Globus pallidus (tissue), 1 donor: ENCODE measurements around the gene ZNF248.

Source experiments
- DNase-seq: peaks from one replicate; pipeline ENCODE4 v3.0.0-alpha.2; 2015; ENCODE audit warnings: low spot score

Gene ZNF248

GRCh38 chr10:37821237-37821636 lies 36.2 kb downstream of the ZNF248 start:
- no peak for DNase-seq

GRCh38 chr10:37819797-37820196 lies 37.6 kb downstream of the ZNF248 start:
- DNase-seq, result no peak

DNA sequence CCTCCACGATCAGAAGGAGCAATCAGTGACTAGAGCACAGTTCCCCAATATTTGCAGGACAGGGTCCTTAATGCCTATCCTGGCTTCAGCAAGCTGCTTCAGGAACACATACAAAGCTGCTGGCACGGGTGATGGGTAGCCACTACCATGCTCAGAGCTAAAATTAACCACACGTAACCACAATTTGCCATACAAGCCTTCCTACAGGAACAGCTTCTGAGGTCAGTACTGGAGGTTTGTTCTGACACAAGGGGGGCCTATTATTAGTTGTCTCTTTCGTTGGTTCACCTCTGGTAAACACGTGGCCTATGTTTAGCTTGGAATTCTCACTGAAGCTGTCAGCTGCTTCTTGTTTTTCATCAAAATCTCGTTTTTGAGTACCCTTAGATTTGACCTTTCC lies 41.1 kb downstream of the ZNF248 start:
- no peak for DNase-seq

GRCh38 chr10:37813763-37814162 lies 43.6 kb downstream of the ZNF248 start:
- no peak for DNase-seq

DNA sequence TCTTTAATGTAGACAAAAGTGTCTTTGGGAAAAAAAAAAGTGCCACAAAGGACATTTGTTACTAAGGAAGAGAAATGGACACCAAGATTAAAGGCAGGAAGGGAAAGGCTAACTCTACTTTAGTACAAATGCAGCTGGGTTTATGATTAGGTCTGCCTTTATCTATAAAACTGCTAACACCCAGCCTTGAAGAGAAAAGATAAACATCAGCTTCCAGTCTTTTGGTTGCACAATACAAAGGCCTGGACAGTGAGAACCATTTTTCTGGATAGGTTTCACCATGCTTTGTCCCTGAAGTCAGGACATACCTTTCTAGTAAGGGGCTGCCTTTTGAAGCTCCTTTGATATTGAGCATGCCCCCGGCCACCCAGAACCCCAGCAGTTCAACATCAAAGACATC lies 45.1 kb downstream of the ZNF248 start:
- no peak for DNase-seq

GRCh38 chr10:37803269-37803668 lies 54.1 kb downstream of the ZNF248 start:
- DNase-seq, result no peak

DNA sequence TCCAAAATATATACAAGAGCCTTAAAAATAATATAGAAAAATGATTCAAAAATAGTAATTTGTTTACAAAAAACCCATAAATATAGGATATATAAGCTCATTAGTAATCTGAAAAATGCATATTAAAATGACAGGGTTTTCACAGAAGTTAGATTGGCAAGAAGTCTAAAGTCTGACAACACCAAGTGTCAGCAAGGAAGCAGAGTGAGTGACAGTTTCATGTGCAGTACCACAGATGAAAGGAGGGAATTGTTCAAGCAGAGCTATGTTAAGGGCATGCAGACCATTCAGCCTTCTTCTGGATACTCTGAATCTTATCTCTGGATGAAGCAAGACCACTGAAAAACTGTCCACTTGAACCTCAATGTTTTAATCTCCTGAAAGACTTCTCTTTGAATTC lies 55.9 kb downstream of the ZNF248 start:
- no peak for DNase-seq

DNA sequence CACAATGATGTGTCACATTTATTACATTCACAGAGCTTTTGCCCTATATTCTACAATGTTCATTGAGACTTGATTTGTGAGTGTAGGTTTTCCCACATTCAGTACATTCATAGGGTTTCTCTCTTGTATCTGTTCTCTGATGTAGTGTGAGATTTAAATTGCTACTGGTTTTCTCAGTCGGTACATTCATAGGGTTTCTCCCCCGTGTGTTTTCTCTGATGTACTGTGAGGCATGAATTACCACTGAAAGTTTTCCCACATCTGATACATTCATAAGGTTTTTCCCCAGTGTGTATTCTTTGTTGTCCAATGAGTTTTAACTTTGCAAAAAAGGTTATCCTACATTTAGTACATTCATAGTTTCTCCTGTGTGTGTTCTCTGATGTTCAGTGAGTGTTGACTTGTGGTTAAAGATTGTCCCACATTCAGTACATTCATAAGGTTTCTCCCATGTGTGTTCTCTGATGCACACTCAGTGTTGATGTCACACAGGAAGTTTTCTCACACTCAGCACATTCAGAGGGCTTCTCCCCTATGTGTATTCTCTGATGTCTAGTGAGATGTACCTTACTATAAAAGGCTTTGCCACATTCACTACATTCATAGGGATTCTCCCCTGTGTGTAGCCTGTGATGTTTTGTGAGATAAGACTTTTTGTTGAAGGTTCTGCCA lies 63.0 kb downstream of the ZNF248 start:
- no peak for DNase-seq

- DNase-seq, result no peak
Measured at GRCh38 chr10:37789590-37789989, 67.8 kb downstream of the ZNF248 start.

DNA sequence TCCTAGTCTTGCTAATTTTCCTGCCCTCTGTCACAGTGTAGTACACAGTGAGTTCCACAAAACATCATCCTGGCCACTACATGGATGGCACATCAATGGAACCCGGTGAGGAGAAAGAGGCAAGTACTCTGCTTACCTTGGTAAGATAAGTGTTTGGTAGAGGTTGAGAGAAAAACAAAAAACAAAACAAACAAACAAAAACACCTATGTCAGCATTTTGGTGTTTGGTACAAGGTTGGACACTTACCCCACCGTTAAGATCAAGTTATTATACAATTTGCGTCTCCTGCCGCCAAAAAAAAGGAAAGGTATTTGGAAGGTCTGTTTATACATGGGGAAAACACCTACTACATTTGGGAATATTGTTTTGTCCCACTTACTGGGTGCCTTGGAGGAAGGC lies 72.7 kb downstream of the ZNF248 start:
- no peak for DNase-seq

GRCh38 chr10:37780536-37780935 lies 76.9 kb downstream of the ZNF248 start:
- no peak for DNase-seq

DNA sequence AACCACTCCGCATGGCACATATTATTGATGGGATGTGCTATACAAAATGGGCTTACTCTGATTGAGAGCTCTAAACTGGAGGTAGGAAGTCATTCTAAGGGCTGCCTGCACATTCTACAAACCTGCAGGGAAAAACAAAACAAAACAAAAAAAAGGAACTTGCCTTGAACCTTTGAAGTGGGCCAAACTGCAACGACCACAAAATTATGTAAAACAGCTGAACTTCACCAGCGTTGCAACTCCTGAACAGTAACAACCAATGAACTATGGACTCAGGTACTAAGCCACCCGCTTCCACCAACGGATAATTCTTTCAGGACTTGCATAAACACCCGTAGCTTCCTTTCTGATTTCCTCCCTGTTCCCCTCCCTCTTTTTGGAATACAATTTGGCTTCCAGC lies 80.4 kb downstream of the ZNF248 start:
- no peak for DNase-seq

DNA sequence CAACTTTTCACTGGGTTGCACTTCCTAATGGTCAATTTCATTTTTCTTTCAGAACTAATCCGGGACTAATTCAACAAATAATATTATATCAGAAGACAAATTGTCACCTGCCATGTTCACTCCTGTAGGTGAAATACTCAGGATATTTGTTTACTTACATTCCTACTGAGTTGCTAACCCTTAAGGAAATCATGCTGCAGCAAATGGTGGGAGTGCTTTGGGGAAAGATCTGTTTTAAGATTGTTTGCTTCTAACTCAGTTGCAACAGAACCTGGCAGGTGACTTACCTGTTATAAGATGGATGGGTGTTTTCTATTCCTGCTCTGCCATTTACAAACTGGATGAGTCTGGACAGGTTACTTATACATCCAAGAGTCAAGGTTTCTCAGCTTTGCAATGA lies 81.8 kb downstream of the ZNF248 start:
- DNase-seq, result no peak

- no peak for DNase-seq
Measured at GRCh38 chr10:37774351-37774750, 83.1 kb downstream of the ZNF248 start.

DNA sequence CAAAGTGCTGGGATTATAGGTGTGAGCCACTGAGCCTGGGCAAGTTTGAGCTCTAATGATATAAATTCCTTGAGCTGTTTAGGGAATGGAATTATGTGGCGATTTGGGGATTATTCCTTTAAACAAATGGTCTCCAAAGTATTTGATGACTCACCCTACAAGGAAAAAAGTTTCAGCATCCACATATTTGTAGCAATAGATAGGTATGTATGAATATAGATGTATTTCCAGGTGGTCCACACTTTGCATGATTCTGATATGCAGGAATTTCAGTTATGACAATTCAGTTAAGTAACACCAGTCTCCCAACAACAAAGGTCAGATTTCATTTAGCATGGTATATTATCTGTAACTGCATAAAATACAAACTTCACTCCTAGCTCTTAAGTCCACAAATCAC lies 92.2 kb downstream of the ZNF248 start:
- DNase-seq, result no peak

DNA sequence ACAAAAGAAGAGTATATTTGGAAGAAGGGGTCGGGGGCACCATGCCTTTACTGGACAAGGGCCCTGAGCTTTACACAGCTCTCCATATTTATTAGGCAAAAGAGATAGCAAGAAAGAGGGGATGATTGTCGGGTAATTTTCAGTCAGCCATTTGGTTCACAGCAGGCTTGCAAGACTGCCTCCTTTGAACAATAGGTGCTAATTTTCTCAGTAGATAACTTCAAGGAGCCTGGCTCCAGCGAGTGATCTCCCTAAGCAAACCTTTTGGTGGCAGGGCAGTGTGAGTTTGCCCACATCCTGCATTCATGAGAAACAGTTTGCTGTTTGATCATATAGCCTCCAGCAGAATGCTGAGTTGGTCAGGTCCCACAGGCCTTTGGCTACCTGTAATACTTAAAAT lies 94.3 kb downstream of the ZNF248 start:
- DNase-seq, result no peak

GRCh38 chr10:37762287-37762686 lies 95.1 kb downstream of the ZNF248 start:
- no peak for DNase-seq

GRCh38 chr10:37760817-37761216 lies 96.6 kb downstream of the ZNF248 start:
- no peak for DNase-seq

DNA sequence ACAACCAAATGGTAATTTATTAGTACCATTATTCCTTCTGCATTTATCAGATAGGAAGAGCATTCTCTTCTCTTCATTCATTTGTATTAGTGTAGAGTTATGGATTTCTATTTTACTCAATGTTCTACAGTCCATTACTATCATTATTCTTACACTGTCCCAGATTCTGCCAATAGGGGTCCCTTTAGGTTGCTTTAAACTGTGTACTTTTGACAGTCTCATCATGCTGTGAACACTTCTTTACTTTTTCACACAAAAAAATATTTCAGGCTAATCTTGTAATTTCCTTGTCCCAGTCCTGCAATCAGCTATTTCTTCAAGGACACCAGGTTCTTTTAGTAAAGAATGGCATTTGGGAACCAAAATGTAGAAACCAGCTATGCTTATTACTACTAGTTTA lies 99.3 kb downstream of the ZNF248 start:
- no peak for DNase-seq

GRCh38 chr10:37754538-37755323 lies 102.7 kb downstream of the ZNF248 start:
- peak; percentile 17 for DNase-seq

GRCh38 chr10:37752334-37752875 lies 105.0 kb downstream of the ZNF248 start:
- DNase-seq, result no peak

- DNase-seq, result no peak
Measured at GRCh38 chr10:37748170-37748569, 109.2 kb downstream of the ZNF248 start.

- no peak for DNase-seq
Measured at GRCh38 chr10:37747081-37747480, 110.3 kb downstream of the ZNF248 start.

DNA sequence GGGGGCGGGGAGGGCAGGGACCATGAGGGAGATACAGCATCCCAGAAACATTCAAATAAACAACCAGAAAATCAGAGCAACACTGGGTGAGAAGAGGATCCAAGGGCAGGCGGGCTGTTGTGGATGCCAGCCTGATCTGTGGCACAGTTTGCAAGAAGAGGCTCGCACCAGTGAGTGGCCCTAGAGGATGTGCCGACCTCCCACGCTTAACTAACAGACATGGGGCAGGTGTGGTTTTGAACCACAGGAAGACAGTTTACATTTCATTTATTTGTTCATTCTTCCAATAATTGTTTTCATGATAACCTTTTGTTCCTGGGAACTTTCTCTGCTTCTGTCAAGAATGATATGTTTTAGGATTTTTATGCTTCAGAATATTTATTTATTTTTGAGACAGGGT lies 115.6 kb downstream of the ZNF248 start:
- DNase-seq, result no peak
